Measurements from ENCODE around the gene PNPLA7. TPM values are rescaled to one million over a fixed set of nuclear protein-coding genes. Genes with fewer than 3 reads are reported as not detected.

PNPLA7 gene
- total and polyA plus RNA-seq, 4 donors, result 0.75 to 6.5 (median 2.1) TPM

DNA sequence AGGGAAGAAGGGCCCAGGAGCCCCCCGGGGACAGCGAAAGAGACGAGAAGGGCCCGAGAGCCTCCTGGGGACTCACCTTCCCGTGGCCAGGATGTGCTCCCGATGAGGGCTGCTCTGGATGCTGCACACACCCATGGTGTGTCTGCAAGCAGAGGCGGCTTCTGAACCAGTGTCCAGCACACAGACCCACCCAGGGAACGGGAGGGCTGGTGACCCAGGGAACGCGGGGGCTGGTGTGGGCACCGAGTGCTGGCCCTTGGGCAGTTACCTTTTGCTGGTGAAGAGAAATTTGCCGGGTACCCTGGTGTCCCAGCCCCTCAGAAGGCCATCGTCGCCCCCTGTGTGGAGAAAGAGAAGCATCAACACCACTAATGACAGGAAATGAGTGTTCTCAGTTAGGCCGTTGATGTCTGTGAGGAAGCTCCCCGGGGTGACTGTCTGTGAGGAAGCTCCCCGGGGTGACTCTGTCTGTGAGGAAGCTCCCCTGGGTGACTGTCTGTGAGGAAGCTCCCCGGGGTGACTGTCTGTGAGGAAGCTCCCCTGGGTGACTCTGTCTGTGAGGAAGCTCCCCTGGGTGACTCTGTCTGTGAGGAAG lies 14.7 kb upstream of the PNPLA7 start:
- H3K27ac ChIP-seq (ENCODE audit: low read depth in 1 of 2, low read length in 2 of 2), result no peak overlapping the region
- no peak overlapping the region for H3K9ac ChIP-seq (ENCODE audit: low read depth in 1 of 2, low read length in 2 of 2)
- 92% methylated on average over 17 of the region's 18 CpGs for WGBS
- H3K9me3 ChIP-seq (ENCODE audit: control insufficient read depth in 4 of 4, low read length in 3 of 4), result no peaks in the 10 kb centered on the region
- no peaks in the 10 kb centered on the region for H3K27me3 ChIP-seq (ENCODE audit: control insufficient read depth in 4 of 4, insufficient read depth in 4 of 4, low read length in 3 of 4)
- H3K36me3 ChIP-seq (ENCODE audit: control insufficient read depth in 4 of 4, insufficient read depth in 3 of 4, low read depth in 1 of 4, low read length in 3 of 4), result peaks cover 6 to 16% (median 10%) of the 10 kb centered on the region in 4 donors
- no peak overlapping the region for H3K4me3 ChIP-seq (ENCODE audit: low read depth in 1 of 3, low read length in 3 of 3)
- DNase-seq (ENCODE audit: low spot score), result no peak
- H3K4me1 ChIP-seq (ENCODE audit: control insufficient read depth in 4 of 4, insufficient read depth in 4 of 4, low read length in 3 of 4), result peaks cover 3 to 9% (median 5%) of the 10 kb centered on the region in 4 donors
- no peak for TF ChIP-seq FOXA2 (IDR thresholded peaks at IDR 0.05)
- TF ChIP-seq, protein P1, sequence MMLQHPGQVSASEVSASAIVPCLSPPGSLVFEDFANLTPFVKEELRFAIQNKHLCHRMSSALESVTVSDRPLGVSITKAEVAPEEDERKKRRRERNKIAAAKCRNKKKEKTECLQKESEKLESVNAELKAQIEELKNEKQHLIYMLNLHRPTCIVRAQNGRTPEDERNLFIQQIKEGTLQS (IDR thresholded peaks at IDR 0.05), result no peak
- TF ChIP-seq GABPA (IDR thresholded peaks at IDR 0.05 in 1 of 2, conservative IDR thresholded peaks at IDR 0.05 in 1 of 2), result no peak
- TF ChIP-seq, protein P2, sequence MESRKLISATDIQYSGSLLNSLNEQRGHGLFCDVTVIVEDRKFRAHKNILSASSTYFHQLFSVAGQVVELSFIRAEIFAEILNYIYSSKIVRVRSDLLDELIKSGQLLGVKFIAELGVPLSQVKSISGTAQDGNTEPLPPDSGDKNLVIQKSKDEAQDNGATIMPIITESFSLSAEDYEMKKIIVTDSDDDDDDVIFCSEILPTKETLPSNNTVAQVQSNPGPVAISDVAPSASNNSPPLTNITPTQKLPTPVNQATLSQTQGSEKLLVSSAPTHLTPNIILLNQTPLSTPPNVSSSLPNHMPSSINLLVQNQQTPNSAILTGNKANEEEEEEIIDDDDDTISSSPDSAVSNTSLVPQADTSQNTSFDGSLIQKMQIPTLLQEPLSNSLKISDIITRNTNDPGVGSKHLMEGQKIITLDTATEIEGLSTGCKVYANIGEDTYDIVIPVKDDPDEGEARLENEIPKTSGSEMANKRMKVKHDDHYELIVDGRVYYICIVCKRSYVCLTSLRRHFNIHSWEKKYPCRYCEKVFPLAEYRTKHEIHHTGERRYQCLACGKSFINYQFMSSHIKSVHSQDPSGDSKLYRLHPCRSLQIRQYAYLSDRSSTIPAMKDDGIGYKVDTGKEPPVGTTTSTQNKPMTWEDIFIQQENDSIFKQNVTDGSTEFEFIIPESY (IDR thresholded peaks at IDR 0.05), result no peak
- TF ChIP-seq TAF1 (conservative IDR thresholded peaks at IDR 0.05), result no peak
- no peak for TF ChIP-seq RXRA (IDR thresholded peaks at IDR 0.05)
- TF ChIP-seq, protein P3, sequence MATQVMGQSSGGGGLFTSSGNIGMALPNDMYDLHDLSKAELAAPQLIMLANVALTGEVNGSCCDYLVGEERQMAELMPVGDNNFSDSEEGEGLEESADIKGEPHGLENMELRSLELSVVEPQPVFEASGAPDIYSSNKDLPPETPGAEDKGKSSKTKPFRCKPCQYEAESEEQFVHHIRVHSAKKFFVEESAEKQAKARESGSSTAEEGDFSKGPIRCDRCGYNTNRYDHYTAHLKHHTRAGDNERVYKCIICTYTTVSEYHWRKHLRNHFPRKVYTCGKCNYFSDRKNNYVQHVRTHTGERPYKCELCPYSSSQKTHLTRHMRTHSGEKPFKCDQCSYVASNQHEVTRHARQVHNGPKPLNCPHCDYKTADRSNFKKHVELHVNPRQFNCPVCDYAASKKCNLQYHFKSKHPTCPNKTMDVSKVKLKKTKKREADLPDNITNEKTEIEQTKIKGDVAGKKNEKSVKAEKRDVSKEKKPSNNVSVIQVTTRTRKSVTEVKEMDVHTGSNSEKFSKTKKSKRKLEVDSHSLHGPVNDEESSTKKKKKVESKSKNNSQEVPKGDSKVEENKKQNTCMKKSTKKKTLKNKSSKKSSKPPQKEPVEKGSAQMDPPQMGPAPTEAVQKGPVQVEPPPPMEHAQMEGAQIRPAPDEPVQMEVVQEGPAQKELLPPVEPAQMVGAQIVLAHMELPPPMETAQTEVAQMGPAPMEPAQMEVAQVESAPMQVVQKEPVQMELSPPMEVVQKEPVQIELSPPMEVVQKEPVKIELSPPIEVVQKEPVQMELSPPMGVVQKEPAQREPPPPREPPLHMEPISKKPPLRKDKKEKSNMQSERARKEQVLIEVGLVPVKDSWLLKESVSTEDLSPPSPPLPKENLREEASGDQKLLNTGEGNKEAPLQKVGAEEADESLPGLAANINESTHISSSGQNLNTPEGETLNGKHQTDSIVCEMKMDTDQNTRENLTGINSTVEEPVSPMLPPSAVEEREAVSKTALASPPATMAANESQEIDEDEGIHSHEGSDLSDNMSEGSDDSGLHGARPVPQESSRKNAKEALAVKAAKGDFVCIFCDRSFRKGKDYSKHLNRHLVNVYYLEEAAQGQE (IDR thresholded peaks at IDR 0.05), result no peak
- no peak for TF ChIP-seq SP1 (IDR thresholded peaks at IDR 0.05)
- TF ChIP-seq FOXA1 (IDR thresholded peaks at IDR 0.05), result no peak
- TF ChIP-seq HNF4A (conservative IDR thresholded peaks at IDR 0.05), result no peak
- no peak for TF ChIP-seq YY1 (IDR thresholded peaks at IDR 0.05)
- TF ChIP-seq, protein P4, sequence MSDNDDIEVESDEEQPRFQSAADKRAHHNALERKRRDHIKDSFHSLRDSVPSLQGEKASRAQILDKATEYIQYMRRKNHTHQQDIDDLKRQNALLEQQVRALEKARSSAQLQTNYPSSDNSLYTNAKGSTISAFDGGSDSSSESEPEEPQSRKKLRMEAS (IDR thresholded peaks at IDR 0.05), result no peak

DNA sequence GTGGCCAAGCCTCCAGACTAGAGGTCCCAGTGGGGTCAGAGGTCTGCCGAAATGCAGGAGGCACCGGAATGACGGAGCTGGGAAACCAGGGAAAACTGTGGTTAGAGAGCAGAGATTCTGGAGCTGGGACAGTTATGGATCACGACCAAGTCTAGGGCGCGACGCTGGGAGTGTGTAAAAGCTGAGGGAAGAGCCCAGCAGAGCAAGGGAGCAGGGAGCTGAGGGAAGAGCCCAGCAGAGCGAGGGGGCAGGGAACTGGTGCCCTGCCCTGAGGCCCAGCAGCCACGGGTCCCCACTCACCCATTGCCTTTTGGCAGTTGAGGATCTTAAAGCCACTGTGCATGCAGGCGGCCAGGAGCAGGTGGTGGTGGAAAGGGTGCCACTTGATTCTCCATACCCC lies 13.9 kb upstream of the PNPLA7 start:
- 93% methylated on average over 10 of the region's 10 CpGs for WGBS
- Histone ChIP-seq H3K4me1 (ENCODE audit: control insufficient read depth in 4 of 4, insufficient read depth in 4 of 4, low read length in 3 of 4) (peaks cover 3 to 9% (median 6%) of the 10 kb centered on the region in 4 donors), H3K36me3 (ENCODE audit: control insufficient read depth in 4 of 4, insufficient read depth in 3 of 4, low read depth in 1 of 4, low read length in 3 of 4) (peaks cover 6 to 16% (median 12%) of the 10 kb centered on the region in 4 donors), H3K27me3 (ENCODE audit: control insufficient read depth in 4 of 4, insufficient read depth in 4 of 4, low read length in 3 of 4) (no peaks in the 10 kb centered on the region), H3K27ac (ENCODE audit: low read depth in 1 of 2, low read length in 2 of 2) (no peak overlapping the region), H3K9ac (ENCODE audit: low read depth in 1 of 2, low read length in 2 of 2) (no peak overlapping the region), H3K9me3 (ENCODE audit: control insufficient read depth in 4 of 4, low read length in 3 of 4) (no peaks in the 10 kb centered on the region), H3K4me3 (ENCODE audit: low read depth in 1 of 3, low read length in 3 of 3) (no peak overlapping the region)
- DNase-seq (ENCODE audit: low spot score), result no peak
- TF ChIP-seq TAF1 (conservative IDR thresholded peaks at IDR 0.05) (no peak), RXRA (IDR thresholded peaks at IDR 0.05) (no peak), FOXA1 (IDR thresholded peaks at IDR 0.05) (no peak), FOXA2 (IDR thresholded peaks at IDR 0.05) (no peak), SP1 (IDR thresholded peaks at IDR 0.05) (no peak), JUND (IDR thresholded peaks at IDR 0.05) (no peak), EGR1 (IDR thresholded peaks at IDR 0.05; ENCODE audit: low read depth in 2 of 2) (no peak)
- TF ChIP-seq, protein P2 (IDR thresholded peaks at IDR 0.05), result no peak
- TF ChIP-seq, protein P4 (IDR thresholded peaks at IDR 0.05), result no peak
